ENCODE data around the gene TNFRSF8.

The TNFRSF8 gene

GRCh38 chr1:12176298-12177118 lies 113.4 kb downstream of the TNFRSF8 start:
- no peak for DNase-seq (ENCODE audit: low spot score)

- DNase-seq (ENCODE audit: low spot score), result no peak
Measured at GRCh38 chr1:12177156-12177998, 114.3 kb downstream of the TNFRSF8 start.

- DNase-seq (ENCODE audit: low spot score), result no peak
Measured at GRCh38 chr1:12177999-12178441, 114.9 kb downstream of the TNFRSF8 start.

- no peak for DNase-seq (ENCODE audit: low spot score)
Measured at GRCh38 chr1:12178511-12178910, 115.4 kb downstream of the TNFRSF8 start.

- DNase-seq (ENCODE audit: low spot score), result no peak
Measured at GRCh38 chr1:12179111-12179519, 116.0 kb downstream of the TNFRSF8 start.

- DNase-seq (ENCODE audit: low spot score), result no peak
Measured at GRCh38 chr1:12179676-12180075, 116.6 kb downstream of the TNFRSF8 start.

- no peak for DNase-seq (ENCODE audit: low spot score)
Measured at GRCh38 chr1:12180315-12180714, 117.2 kb downstream of the TNFRSF8 start.

- DNase-seq (ENCODE audit: low spot score), result no peak
Measured at GRCh38 chr1:12180903-12181302, 117.8 kb downstream of the TNFRSF8 start.

GRCh38 chr1:12181568-12181967 lies 118.5 kb downstream of the TNFRSF8 start:
- no peak for DNase-seq (ENCODE audit: low spot score)

- DNase-seq (ENCODE audit: low spot score), result no peak
Measured at GRCh38 chr1:12182410-12182984, 119.4 kb downstream of the TNFRSF8 start.

- DNase-seq (ENCODE audit: low spot score), result no peak
Measured at GRCh38 chr1:12183095-12183794, 120.1 kb downstream of the TNFRSF8 start.

GRCh38 chr1:12184008-12184681 lies 121.0 kb downstream of the TNFRSF8 start:
- DNase-seq (ENCODE audit: low spot score), result no peak

- DNase-seq (ENCODE audit: low spot score), result no peak
Measured at GRCh38 chr1:12185036-12185917, 122.2 kb downstream of the TNFRSF8 start.

- no peak for DNase-seq (ENCODE audit: low spot score)
Measured at GRCh38 chr1:12185918-12186678, 123.0 kb downstream of the TNFRSF8 start.

- no peak for DNase-seq (ENCODE audit: low spot score)
Measured at GRCh38 chr1:12186679-12186985, 123.5 kb downstream of the TNFRSF8 start.

GRCh38 chr1:12188115-12188514 lies 125.0 kb downstream of the TNFRSF8 start:
- no peak for DNase-seq (ENCODE audit: low spot score)

GRCh38 chr1:12188657-12189327 lies 125.7 kb downstream of the TNFRSF8 start:
- no peak for DNase-seq (ENCODE audit: low spot score)

- DNase-seq (ENCODE audit: low spot score), result no peak
Measured at GRCh38 chr1:12189328-12189682, 126.2 kb downstream of the TNFRSF8 start.

- no peak for DNase-seq (ENCODE audit: low spot score)
Measured at GRCh38 chr1:12191242-12192032, 128.3 kb downstream of the TNFRSF8 start.
